Transverse colon (tissue), 4 donors: ENCODE measurements around the gene KIF21A.

Experiments
- CTCF ChIP-seq, 5 experiments: fragments of 200-600 bp in 3 of 5; fragments of 450-650 bp in 2 of 5; sonication (generic) in 3 of 5; IDR thresholded peaks; 1 replicate in 2 of 5; 2 replicates in 3 of 5; pipeline ENCODE4 v1.5.1; 2016 to 2017; ENCODE audit warnings: antibody characterized with exemption in 5 of 5, inconsistent platforms in 3 of 5, mild to moderate bottlenecking in 2 of 5, moderate library complexity in 1 of 5
- EP300 ChIP-seq: sonication (generic); formaldehyde crosslinking; IDR thresholded peaks from one replicate; pipeline ENCODE4 v1.6.1; 2017; ENCODE audit warnings: antibody characterized with exemption, low read depth
- POLR2A ChIP-seq: fragments of 450-650 bp; IDR thresholded peaks from one replicate; pipeline ENCODE4 v1.6.1; 2016; ENCODE audit warnings: antibody characterized with exemption, mild to moderate bottlenecking, moderate library complexity
- POLR2AphosphoS5 ChIP-seq, 3 donors: sonication (generic); formaldehyde crosslinking; IDR thresholded peaks; one replicate each; pipeline ENCODE4 v1.6.1; 2016; ENCODE audit warnings: antibody characterized with exemption in 3 of 3

DNA sequence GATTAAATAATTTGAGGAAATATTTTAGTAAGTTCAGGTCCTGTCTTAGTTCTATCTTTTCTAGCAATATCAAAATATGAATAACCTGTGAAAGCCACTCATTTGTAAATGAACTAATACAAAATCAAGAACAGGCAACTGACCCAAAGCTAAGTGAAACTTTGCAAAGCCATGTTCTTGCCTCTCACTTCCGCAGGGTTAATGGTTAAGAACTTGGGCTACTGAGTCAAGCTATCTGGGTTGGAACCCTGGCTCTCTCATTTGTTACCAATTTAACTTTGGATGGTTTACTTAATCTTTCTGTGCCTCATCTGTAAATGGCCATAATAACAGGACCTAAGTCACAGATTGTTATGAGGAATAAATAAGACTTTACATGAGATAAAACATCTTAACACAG, 2.8 kb downstream of the KIF21A start:
- TF ChIP-seq POLR2AphosphoS5 (IDR thresholded peaks at IDR 0.05) (no peak), CTCF (IDR thresholded peaks at IDR 0.05) (no peak), POLR2A (no peak), EP300 (no peak)
